Measurements from ENCODE around the gene VSTM2B. TPM values are rescaled to one million over a fixed set of nuclear protein-coding genes. Genes with fewer than 3 reads are reported as not detected.

Gene VSTM2B
- total RNA-seq, 1 experiment from 2014 or later = not detected

GRCh38 chr19:29528946-29529645 lies 3.3 kb downstream of the VSTM2B start:
- Histone ChIP-seq H3K9me3 (ENCODE audit: low read length) (no peaks in the 10 kb centered on the region), H3K27me3 (ENCODE audit: low read length) (no peaks in the 10 kb centered on the region), H3K4me1 (ENCODE audit: low read length) (no peaks in the 10 kb centered on the region), H2AFZ (ENCODE audit: low read length) (no peak overlapping the region), H3K9ac (ENCODE audit: low read length) (no peak overlapping the region), H3K4me2 (ENCODE audit: low read depth, low read length, poor library complexity, severe bottlenecking) (no peak overlapping the region), H4K20me1 (ENCODE audit: insufficient read depth, low read depth, low read length) (no peaks in the 10 kb centered on the region), H3K4me3 (ENCODE audit: low read length) (no peak overlapping the region), H3K36me3 (ENCODE audit: insufficient read depth, low read length) (no peaks in the 10 kb centered on the region), H3K79me2 (ENCODE audit: low read length) (no peaks in the 10 kb centered on the region), H3K27ac (ENCODE audit: low read length) (no peak overlapping the region), H3K9me2 (replicated peaks; ENCODE audit: insufficient read depth, low read length) (no peaks in the 10 kb centered on the region)
- no peak for DNase-seq

DNA sequence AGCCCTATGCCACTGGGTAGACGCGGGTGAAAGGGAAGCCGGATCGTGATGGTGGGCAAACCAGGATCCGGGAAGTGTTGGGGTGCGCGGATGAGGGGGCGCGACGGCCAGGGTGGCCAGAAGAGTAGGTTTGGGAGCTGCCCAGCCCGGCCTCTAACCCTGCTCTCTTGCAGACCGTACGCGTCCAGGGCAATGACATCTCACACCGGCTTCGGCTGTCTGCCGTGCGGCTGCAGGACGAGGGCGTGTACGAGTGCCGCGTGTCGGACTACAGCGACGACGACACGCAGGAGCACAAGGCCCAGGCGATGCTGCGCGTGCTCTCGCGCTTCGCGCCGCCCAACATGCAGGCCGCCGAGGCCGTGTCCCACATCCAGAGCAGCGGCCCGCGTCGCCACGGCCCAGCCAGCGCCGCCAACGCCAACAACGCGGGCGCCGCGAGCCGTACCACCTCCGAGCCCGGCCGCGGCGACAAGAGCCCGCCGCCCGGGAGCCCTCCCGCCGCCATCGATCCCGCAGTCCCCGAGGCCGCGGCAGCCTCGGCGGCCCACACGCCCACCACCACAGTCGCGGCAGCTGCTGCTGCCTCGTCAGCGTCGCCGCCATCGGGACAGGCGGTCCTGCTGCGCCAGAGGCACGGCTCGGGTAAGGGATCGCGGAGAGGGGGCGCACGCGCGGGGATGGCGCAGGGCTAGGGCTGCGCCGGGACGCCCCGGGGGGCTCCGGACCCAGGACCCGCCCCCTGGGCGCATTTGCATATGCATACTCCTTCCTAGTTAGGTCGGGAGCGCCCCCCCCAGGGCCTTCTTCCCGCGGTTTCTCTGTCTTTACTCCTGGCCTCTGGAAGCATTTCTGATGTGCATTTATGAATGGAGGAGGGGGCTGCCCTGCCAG lies 4.1 kb downstream of the VSTM2B start:
- Histone ChIP-seq H3K4me1 (ENCODE audit: low read length) (no peaks in the 10 kb centered on the region), H3K27me3 (ENCODE audit: low read length) (no peaks in the 10 kb centered on the region), H3K36me3 (ENCODE audit: insufficient read depth, low read length) (no peaks in the 10 kb centered on the region), H3K79me2 (ENCODE audit: low read length) (no peaks in the 10 kb centered on the region), H3K9ac (ENCODE audit: low read length) (no peak overlapping the region), H3K27ac (ENCODE audit: low read length) (no peak overlapping the region), H4K20me1 (ENCODE audit: insufficient read depth, low read depth, low read length) (no peaks in the 10 kb centered on the region), H3K9me2 (replicated peaks; ENCODE audit: insufficient read depth, low read length) (no peaks in the 10 kb centered on the region), H3K4me2 (ENCODE audit: low read depth, low read length, poor library complexity, severe bottlenecking) (no peak overlapping the region), H3K4me3 (ENCODE audit: low read length) (no peak overlapping the region), H3K9me3 (ENCODE audit: low read length) (no peaks in the 10 kb centered on the region), H2AFZ (ENCODE audit: low read length) (no peak overlapping the region)
- DNase-seq = no peak

DNA sequence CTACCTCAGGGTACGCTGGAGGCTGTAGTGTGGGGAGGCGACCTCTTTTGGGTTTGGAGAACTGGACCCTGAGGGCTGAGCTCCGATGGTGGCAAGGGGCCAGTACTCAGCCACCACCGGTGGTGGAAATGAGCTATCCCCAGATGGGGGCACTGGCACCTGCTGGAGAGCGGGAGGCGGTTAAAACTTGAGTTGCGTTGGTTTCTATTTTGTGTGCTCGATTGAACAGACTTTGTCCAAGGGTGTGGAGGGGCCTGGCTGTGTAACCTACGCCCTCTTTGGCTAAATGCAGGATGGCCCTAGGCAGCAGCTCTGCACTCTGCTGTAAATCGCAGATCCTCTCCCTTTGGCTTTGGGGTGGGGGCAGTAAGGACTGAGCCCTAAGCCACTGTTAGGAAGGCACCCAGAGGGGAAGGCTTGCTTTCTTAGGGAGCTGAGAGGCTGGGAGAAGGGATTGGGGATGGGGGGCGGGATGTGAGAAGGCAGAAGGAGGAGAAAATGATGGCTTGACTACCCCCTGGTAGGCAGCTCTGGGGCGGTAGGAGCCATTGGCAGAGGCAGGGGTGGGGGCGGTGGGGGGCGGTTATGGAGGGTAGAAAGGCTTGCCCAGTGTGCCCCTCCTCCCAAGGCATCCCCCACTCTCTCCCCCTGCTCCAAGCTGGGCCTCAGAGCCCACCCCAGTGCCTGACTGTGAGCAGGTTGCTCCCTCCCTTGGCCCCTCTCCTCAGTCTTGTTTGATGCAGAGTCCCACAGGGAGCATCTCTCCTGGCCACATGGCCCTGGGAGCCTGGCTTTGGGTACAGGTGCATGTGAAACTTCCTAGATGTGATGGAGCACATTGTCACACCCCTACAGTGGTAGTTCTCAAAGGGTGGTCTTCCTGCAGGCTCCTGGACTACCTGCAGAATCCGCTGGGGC lies 5.0 kb downstream of the VSTM2B start:
- Histone ChIP-seq H3K4me1 (ENCODE audit: low read length) (no peaks in the 10 kb centered on the region), H3K4me3 (ENCODE audit: low read length) (no peak overlapping the region), H2AFZ (ENCODE audit: low read length) (no peak overlapping the region), H3K9me3 (ENCODE audit: low read length) (no peaks in the 10 kb centered on the region), H3K9me2 (replicated peaks; ENCODE audit: insufficient read depth, low read length) (no peaks in the 10 kb centered on the region), H4K20me1 (ENCODE audit: insufficient read depth, low read depth, low read length) (no peaks in the 10 kb centered on the region), H3K79me2 (ENCODE audit: low read length) (no peaks in the 10 kb centered on the region), H3K4me2 (ENCODE audit: low read depth, low read length, poor library complexity, severe bottlenecking) (no peak overlapping the region), H3K27ac (ENCODE audit: low read length) (no peak overlapping the region), H3K27me3 (ENCODE audit: low read length) (no peaks in the 10 kb centered on the region), H3K9ac (ENCODE audit: low read length) (no peak overlapping the region), H3K36me3 (ENCODE audit: insufficient read depth, low read length) (no peaks in the 10 kb centered on the region)
- DNase-seq = no peak

GRCh38 chr19:29531458-29532025 lies 5.7 kb downstream of the VSTM2B start:
- H3K36me3 ChIP-seq (ENCODE audit: insufficient read depth, low read length) = no peaks in the 10 kb centered on the region
- no peaks in the 10 kb centered on the region for H3K9me3 ChIP-seq (ENCODE audit: low read length)
- H3K79me2 ChIP-seq (ENCODE audit: low read length) = no peaks in the 10 kb centered on the region
- no peaks in the 10 kb centered on the region for H3K9me2 ChIP-seq (replicated peaks; ENCODE audit: insufficient read depth, low read length)
- no peak overlapping the region for H3K27ac ChIP-seq (ENCODE audit: low read length)
- no peaks in the 10 kb centered on the region for H3K27me3 ChIP-seq (ENCODE audit: low read length)
- no peak overlapping the region for H3K4me3 ChIP-seq (ENCODE audit: low read length)
- DNase-seq = no peak
- no peaks in the 10 kb centered on the region for H3K4me1 ChIP-seq (ENCODE audit: low read length)
- H3K4me2 ChIP-seq (ENCODE audit: low read depth, low read length, poor library complexity, severe bottlenecking) = no peak overlapping the region
- H2AFZ ChIP-seq (ENCODE audit: low read length) = no peak overlapping the region
- no peaks in the 10 kb centered on the region for H4K20me1 ChIP-seq (ENCODE audit: insufficient read depth, low read depth, low read length)
- no peak overlapping the region for H3K9ac ChIP-seq (ENCODE audit: low read length)

DNA sequence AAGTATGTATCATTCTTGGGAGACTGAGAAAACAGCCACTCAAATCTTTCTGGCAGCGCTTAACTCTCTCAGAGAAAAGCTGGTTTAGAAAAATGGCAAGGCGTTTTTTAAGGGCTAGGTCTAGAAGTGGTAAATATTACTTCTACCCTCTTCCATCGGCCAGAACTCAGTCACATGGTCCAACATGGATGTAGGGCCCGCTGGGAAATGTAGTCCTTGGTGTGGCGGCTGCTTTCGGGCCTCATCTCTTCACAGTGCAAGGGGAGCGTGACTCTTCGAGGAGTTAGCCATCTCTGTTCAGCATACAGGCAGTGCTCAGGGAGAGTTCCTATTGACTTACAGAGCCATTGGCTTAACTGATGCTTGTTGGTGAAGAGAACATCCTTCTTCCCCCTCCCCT lies 6.3 kb downstream of the VSTM2B start:
- H3K79me2 ChIP-seq (ENCODE audit: low read length) = no peaks in the 10 kb centered on the region
- H3K4me3 ChIP-seq (ENCODE audit: low read length) = no peak overlapping the region
- H3K9ac ChIP-seq (ENCODE audit: low read length) = no peak overlapping the region
- no peaks in the 10 kb centered on the region for H4K20me1 ChIP-seq (ENCODE audit: insufficient read depth, low read depth, low read length)
- no peak overlapping the region for H3K27ac ChIP-seq (ENCODE audit: low read length)
- H3K36me3 ChIP-seq (ENCODE audit: insufficient read depth, low read length) = no peaks in the 10 kb centered on the region
- DNase-seq = no peak
- H3K4me1 ChIP-seq (ENCODE audit: low read length) = no peaks in the 10 kb centered on the region
- no peak overlapping the region for H3K4me2 ChIP-seq (ENCODE audit: low read depth, low read length, poor library complexity, severe bottlenecking)
- no peaks in the 10 kb centered on the region for H3K9me2 ChIP-seq (replicated peaks; ENCODE audit: insufficient read depth, low read length)
- H2AFZ ChIP-seq (ENCODE audit: low read length) = no peak overlapping the region
- no peaks in the 10 kb centered on the region for H3K27me3 ChIP-seq (ENCODE audit: low read length)
- no peaks in the 10 kb centered on the region for H3K9me3 ChIP-seq (ENCODE audit: low read length)

- Histone ChIP-seq H3K79me2 (ENCODE audit: low read length) (no peaks in the 10 kb centered on the region), H4K20me1 (ENCODE audit: insufficient read depth, low read depth, low read length) (no peaks in the 10 kb centered on the region), H3K27ac (ENCODE audit: low read length) (no peak overlapping the region), H3K4me3 (ENCODE audit: low read length) (no peak overlapping the region), H3K9ac (ENCODE audit: low read length) (no peak overlapping the region), H3K36me3 (ENCODE audit: insufficient read depth, low read length) (no peaks in the 10 kb centered on the region), H3K9me2 (replicated peaks; ENCODE audit: insufficient read depth, low read length) (no peaks in the 10 kb centered on the region), H3K4me1 (ENCODE audit: low read length) (no peaks in the 10 kb centered on the region), H2AFZ (ENCODE audit: low read length) (no peak overlapping the region), H3K27me3 (ENCODE audit: low read length) (no peaks in the 10 kb centered on the region), H3K9me3 (ENCODE audit: low read length) (no peaks in the 10 kb centered on the region), H3K4me2 (ENCODE audit: low read depth, low read length, poor library complexity, severe bottlenecking) (no peak overlapping the region)
- no peak for DNase-seq
Observed at GRCh38 chr19:29532956-29533355, 7.2 kb downstream of the VSTM2B start.

DNA sequence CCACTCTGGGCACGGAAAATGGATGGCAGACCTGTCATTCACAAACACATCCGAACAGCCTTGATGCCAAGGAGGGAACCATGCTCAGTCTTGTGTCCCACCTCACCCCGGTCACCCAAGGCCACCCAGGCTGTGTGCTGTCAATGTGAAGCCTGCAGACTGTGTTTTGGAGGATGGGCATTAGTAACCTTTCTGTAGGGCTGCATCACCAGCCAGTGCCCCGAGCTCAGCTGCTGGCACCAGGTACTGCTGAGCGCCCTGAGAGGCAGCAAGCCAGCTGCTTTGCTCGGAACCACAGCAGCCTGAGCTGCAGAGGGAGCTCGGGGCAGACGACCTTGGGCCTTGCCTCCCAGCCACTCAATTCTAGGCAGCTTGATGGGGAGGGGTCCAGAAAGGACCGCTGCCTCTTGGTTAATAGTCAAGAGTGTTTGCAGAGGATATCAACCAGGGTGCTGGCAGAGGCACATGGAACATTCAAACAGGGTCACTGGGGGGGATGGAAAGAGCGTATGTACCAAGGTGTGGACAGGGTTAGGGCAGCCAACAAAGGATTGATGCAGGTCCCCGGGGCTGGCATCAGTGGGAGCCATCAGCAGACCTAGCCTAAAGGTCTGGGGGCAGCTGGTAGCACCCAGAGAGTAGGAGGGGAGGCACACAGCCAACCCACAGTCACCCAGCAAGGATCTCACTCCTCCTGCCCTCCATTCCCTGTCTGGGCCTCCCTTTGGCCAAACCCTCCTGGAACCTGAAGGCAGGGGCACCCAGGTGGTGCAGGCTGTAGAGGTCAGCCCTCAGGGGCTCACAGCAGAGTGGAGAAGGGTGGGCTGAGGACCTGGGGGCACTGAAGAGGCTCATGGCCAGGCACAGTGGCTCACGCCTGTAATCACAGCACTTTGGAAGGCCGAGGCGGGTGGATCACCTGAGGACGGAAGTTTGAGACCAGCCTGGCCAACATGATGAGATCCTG lies 8.1 kb downstream of the VSTM2B start:
- Histone ChIP-seq H3K4me1 (ENCODE audit: low read length) (no peaks in the 10 kb centered on the region), H3K9me3 (ENCODE audit: low read length) (no peaks in the 10 kb centered on the region), H3K4me2 (ENCODE audit: low read depth, low read length, poor library complexity, severe bottlenecking) (no peak overlapping the region), H3K79me2 (ENCODE audit: low read length) (no peaks in the 10 kb centered on the region), H3K9ac (ENCODE audit: low read length) (no peak overlapping the region), H3K4me3 (ENCODE audit: low read length) (no peak overlapping the region), H2AFZ (ENCODE audit: low read length) (no peak overlapping the region), H3K9me2 (replicated peaks; ENCODE audit: insufficient read depth, low read length) (no peaks in the 10 kb centered on the region), H3K27me3 (ENCODE audit: low read length) (no peaks in the 10 kb centered on the region), H3K27ac (ENCODE audit: low read length) (no peak overlapping the region), H3K36me3 (ENCODE audit: insufficient read depth, low read length) (no peaks in the 10 kb centered on the region), H4K20me1 (ENCODE audit: insufficient read depth, low read depth, low read length) (no peaks in the 10 kb centered on the region)
- no peak for DNase-seq

Data from Karpas-422 (cell line).